ENCODE measurements around the gene POLE4. TPM values are rescaled to one million over a fixed set of nuclear protein-coding genes. Genes with fewer than 3 reads are reported as not detected.

The POLE4 gene
- total RNA-seq, 4 donors from 2014 or later: 22.0 to 35.9 (median 28.7) TPM

- Histone ChIP-seq H3K27me3 (no peaks in the 10 kb centered on the region), H3K4me1 (no peaks in the 10 kb centered on the region), H3K4me3 (no peak overlapping the region), H3K36me3 (no peaks in the 10 kb centered on the region), H3K9me3 (no peaks in the 10 kb centered on the region), H3K27ac (replicated peaks in 1 of 4) (no peak overlapping the region)
- no peak for DNase-seq (ENCODE audit: extremely low spot score)
- WGBS: 90% methylated on average over 4 of the region's 4 CpGs
- intact Hi-C loops (cut with DNase I): no loop called here
- no peak for TF ChIP-seq EP300 (IDR thresholded peaks at IDR 0.05)
- no peak for TF ChIP-seq POLR2A (IDR thresholded peaks at IDR 0.05; ENCODE audit: low read depth)
- no peak for TF ChIP-seq POLR2AphosphoS5 (IDR thresholded peaks at IDR 0.05)
- no peak for TF ChIP-seq CTCF (IDR thresholded peaks at IDR 0.05)
Measured at GRCh38 chr2:74938264-74938663, 20.2 kb upstream of the POLE4 start.

- DNase-seq (ENCODE audit: extremely low spot score): no peak
- H3K9me3 ChIP-seq: no peaks in the 10 kb centered on the region
- WGBS: 86% methylated on average over 7 of the region's 7 CpGs
- no peaks in the 10 kb centered on the region for H3K27me3 ChIP-seq
- TF ChIP-seq POLR2AphosphoS5 (IDR thresholded peaks at IDR 0.05) (no peak), EP300 (IDR thresholded peaks at IDR 0.05) (no peak), CTCF (IDR thresholded peaks at IDR 0.05) (no peak), POLR2A (IDR thresholded peaks at IDR 0.05; ENCODE audit: low read depth) (no peak)
- no peaks in the 10 kb centered on the region for H3K4me1 ChIP-seq
- no peak overlapping the region for H3K27ac ChIP-seq (replicated peaks in 1 of 4)
- H3K4me3 ChIP-seq: no peak overlapping the region
- H3K36me3 ChIP-seq: no peaks in the 10 kb centered on the region
- intact Hi-C loops (cut with DNase I): no loop called here
Measured at GRCh38 chr2:74939919-74940812, 18.3 kb upstream of the POLE4 start.

DNA sequence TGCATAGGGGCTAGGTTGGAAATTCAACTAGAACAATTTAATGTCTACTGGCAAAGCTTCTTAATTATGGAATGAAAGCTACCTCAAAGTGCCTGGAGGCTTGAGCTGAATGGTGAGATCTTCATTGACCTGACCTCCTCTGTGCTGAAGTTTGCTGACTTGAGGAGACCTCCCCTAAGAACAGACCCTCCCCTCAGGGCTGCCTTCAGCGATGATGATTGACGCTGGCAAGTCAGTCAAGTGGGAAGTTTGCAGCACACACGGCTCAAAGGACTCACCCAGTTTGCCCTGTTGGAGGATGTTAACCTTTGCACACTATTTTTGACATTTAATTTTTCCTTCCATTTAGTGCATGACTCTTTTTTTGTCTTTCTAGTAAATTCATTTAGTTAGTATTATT, 17.2 kb upstream of the POLE4 start:
- no peak for DNase-seq (ENCODE audit: extremely low spot score)
- Histone ChIP-seq H3K36me3 (no peaks in the 10 kb centered on the region), H3K9me3 (no peaks in the 10 kb centered on the region), H3K4me3 (no peak overlapping the region), H3K27me3 (no peaks in the 10 kb centered on the region), H3K27ac (replicated peaks in 1 of 4) (no peak overlapping the region), H3K4me1 (no peaks in the 10 kb centered on the region)
- TF ChIP-seq EP300 (IDR thresholded peaks at IDR 0.05): no peak
- no peak for TF ChIP-seq POLR2A (IDR thresholded peaks at IDR 0.05; ENCODE audit: low read depth)
- TF ChIP-seq CTCF (IDR thresholded peaks at IDR 0.05): no peak
- TF ChIP-seq POLR2AphosphoS5 (IDR thresholded peaks at IDR 0.05): no peak
- 94% methylated on average over 3 of the region's 3 CpGs for WGBS
- intact Hi-C loops (cut with DNase I): no loop called here

DNA sequence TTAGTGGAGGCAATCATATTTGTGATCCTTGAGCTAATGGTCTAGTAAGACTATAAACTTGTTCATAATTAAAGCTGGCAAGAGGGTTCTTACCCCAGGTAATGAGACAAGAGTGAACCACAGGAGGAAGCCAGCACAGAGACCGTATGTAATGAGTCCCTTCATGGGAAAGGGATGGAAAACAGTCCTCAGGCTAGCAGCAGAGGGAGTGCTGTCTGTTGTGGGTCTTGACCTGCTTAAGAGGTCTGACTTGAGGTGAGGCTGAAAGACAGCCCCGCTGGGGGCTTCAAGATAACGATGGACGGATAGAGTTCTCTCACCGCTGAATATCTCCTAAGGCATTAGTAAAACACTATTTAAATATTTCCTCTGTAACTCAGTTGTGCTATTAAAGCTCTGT, 16.2 kb upstream of the POLE4 start:
- Histone ChIP-seq H3K4me3 (no peak overlapping the region), H3K9me3 (no peaks in the 10 kb centered on the region), H3K27ac (replicated peaks in 1 of 4) (no peak overlapping the region), H3K36me3 (no peaks in the 10 kb centered on the region), H3K27me3 (no peaks in the 10 kb centered on the region), H3K4me1 (no peaks in the 10 kb centered on the region)
- no peak for DNase-seq (ENCODE audit: extremely low spot score)
- intact Hi-C loops (cut with DNase I): no loop called here
- TF ChIP-seq EP300 (IDR thresholded peaks at IDR 0.05): no peak
- TF ChIP-seq POLR2AphosphoS5 (IDR thresholded peaks at IDR 0.05): no peak
- TF ChIP-seq POLR2A (IDR thresholded peaks at IDR 0.05; ENCODE audit: low read depth): no peak
- TF ChIP-seq CTCF (IDR thresholded peaks at IDR 0.05): no peak
- WGBS: 76% methylated on average over 5 of the region's 5 CpGs
